ENCODE measurements around the gene ARL6IP5.
A peak's percentile ranks its signal among the peaks of the same experiment; 100 is the strongest.

Gene ARL6IP5

DNA sequence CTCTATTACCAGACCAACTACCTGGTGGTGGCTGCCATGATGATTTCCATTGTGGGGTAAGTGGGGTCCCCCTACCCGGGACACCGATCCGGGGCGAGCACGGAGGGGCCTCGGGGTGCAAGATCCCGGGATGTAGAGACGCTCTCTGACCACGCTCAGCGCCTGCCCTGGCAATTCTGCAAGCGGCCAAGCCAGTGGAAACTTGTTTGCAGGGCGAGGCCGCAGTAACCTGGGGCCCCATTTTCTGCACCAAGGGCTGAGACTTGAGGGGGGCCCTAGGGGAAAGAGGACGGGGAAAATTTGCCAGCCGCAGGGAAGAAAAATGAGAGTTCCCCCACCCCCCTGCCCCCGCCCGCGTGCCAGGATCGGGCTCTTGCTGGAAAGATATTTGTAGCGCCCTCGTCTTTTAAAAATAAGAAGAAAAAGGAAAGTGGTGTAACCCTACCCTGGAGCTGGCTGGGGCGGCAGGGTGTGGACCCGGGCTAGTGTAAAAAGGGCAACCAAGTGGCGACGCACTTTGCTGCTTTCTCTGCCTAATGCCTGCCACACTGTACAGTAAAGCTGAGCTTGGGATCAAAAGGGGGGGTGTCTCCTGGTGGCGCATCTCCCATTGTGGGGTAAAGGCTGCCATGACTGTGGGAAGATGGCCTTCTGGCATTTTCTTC, 563 bp downstream of the ARL6IP5 start:
- H3K27ac ChIP-seq = peak overlapping the region; percentile 39 to 99 (median 95)
- H3K4me3 ChIP-seq = peak overlapping the region; percentile 63 to 97 (median 79)

DNA sequence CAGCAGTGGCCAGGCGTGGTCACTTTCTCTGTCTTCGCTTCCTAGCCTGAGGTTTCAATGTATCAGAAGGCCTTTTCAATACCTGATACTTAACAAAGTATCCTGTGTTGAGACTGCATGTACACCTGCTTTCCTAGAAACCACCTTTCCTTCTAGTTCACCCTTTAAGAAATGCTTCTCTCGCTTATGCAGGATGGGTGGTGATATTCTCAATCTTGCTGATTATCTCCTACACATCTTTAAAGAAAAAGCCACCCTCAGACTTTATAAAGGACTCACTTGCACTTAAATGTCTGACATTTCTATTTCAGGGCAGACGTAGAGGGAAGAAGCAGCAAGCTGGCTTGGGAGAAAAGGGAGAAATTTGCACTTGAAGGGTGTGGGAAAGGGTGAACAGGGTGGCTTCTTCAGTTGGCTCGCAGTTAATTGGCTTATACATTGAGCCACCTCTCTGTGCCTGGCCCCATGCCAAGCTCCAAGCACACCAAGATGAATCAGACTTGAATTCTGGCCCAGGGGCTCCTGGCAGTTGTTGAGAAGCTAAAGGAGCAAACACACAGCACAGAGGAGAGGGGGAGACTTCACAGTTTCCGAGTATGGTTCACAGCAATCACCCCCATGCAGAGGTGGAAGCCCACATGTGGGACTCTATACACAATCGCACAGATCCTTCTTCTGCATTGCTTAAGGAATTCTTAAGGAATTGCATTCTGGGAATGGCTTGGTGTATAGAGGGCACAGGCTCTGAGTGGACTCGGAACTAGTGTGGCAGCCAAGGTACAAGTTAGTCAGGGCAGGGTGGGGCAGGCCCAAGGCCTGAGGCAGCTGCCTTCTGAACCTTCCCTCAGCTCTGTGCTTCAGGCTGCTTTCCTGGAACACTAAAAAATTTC, 1.3 kb downstream of the ARL6IP5 start:
- H3K27ac ChIP-seq = peak overlapping the region; percentile 39 to 99 (median 95)
- H3K4me3 ChIP-seq = peak overlapping the region; percentile 63 to 97 (median 79)

DNA sequence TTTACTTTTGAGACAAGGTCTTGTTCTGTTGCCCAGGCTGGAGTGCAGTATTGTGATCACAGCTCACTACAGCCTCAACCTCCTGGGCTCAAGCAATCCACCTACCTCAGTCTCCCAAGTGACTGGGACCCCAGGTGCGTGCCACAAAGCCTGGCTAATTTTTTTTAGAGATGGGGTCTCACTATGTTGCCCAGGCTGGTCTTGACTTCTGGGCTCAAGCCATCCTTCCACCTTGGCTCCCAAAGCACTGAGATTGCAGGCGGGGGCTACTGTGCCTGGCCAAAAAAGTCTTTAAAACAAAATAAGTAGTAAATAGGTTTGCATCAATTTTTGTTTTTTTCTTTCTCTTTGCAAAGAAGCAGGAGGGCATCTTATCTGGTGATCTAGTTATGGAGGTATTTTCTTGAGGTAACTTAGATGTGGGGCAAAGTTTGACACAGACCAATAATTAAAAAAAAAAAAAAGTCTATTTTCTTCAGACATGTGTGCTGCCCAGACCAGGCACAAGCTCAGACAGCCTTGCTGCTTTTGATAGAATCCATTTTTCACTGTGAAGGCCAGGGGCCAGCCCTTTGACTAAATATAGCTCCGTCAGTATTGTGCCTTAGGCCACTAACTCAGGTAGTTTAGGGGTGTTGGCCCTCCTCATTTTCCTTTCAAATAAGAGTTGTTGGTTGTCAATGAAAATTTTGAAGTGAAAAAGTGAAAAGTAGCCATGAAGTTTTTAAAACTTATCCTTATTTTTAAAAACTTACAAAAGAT, 2.5 kb downstream of the ARL6IP5 start:
- Histone ChIP-seq H3K27ac (peak overlapping the region in 20 of 21 experiments; percentile 70 to 99 (median 94)), H3K4me3 (peak overlapping the region; percentile 63 to 97 (median 79))

DNA sequence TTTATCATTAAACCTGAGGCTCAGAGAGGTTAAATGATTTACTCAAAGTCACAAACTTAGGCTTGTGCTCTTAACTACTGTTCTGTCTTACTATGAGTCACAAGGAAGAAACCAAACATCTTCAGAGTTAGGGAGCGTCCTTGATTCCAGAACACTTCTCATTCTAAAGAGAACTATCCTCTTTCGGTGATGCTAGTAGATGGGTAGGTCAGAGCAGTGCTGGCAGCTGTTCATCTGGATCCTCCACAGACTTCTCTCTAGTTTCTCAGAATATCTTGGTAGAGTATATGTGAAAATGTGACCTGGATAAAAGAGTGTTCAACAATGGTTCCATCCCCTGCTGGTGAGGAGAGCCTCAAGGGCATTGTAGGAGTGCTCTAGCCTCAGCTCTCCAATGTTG, 3.3 kb downstream of the ARL6IP5 start:
- peak overlapping the region in 13 of 21 experiments; percentile 1 to 99 (median 94) for H3K27ac ChIP-seq
- H3K4me3 ChIP-seq = peak overlapping the region in 1 of 7 experiments; percentile 2

DNA sequence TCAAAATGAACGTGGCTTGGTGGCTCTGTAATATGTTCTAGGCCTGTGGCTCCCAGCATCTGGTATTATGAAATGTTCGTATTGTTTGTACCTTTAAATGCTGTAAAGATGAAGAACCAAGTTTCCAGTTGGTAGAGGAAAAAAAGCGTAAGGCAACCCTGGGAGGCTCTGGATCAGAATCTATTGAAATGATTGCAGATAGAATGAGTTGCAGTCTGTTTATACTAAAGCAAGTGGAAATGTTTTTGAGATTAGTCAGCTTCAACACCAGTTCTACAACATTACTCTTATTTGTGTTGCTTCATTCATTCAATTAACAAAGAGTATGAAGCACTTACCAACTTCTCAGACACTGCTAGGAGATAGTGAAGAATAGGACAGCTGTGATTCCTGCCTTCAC, 5.3 kb downstream of the ARL6IP5 start:
- Histone ChIP-seq H3K4me3 (no peak overlapping the region), H3K27ac (peak overlapping the region in 14 of 21 experiments; percentile 1 to 98 (median 60))

DNA sequence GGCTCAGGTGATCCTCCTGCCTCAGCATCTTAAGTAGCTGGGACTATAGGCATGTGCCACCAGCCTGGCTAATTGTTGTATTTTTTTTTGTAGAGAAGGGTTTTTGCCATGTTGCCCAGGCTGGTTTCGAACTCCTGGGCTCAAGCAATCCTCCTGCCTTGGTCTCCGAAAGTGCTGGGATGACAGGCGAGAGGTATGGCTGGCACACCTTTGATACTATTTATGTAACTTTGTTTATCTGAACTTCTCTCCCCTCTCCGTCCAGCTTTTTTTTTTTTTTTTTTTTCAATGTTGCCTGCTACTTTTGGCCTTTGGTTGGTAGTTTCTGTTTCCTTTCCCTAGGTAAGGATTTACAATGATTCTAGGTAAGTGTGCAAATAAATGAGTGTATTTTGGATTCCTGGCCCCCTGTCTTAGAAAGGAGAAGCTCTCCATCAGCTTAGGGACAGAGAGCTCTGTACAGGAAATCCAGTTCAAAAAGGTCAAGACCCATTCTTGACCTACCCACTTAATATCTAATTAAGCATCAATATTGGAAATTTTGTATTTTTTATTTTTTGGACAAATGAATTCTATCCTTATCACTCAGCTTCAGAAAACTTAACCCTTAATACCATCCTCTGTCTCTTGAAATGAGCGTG, 6.8 kb downstream of the ARL6IP5 start:
- Histone ChIP-seq H3K27ac (peak overlapping the region in 19 of 21 experiments; percentile 13 to 98 (median 67)), H3K4me3 (no peak overlapping the region)

DNA sequence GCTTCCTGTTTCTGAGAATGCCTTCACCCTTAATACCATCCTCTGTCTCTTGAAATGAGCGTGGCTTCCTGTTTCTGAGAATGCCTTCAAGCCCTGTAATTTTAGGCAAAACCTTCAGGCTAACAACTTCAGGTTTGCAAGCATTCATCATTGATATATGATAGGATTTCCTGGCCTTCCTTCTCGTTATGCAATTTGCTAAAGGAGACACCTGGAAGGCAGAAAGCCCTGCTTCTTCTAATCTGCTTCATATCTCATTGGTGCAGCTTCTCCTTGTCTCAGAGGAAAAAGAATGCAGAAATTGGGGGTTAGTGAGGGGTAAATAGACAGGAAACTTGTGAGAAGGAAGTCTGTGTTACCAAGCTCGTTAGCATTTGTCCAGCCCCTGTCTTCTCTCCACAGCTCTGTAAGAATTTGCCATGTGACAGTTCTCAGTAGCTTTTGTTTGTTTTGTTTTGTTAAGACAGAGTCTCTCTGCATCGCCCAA, 7.3 kb downstream of the ARL6IP5 start:
- Histone ChIP-seq H3K27ac (peak overlapping the region in 20 of 21 experiments; percentile 43 to 98 (median 70)), H3K4me3 (no peak overlapping the region)

DNA sequence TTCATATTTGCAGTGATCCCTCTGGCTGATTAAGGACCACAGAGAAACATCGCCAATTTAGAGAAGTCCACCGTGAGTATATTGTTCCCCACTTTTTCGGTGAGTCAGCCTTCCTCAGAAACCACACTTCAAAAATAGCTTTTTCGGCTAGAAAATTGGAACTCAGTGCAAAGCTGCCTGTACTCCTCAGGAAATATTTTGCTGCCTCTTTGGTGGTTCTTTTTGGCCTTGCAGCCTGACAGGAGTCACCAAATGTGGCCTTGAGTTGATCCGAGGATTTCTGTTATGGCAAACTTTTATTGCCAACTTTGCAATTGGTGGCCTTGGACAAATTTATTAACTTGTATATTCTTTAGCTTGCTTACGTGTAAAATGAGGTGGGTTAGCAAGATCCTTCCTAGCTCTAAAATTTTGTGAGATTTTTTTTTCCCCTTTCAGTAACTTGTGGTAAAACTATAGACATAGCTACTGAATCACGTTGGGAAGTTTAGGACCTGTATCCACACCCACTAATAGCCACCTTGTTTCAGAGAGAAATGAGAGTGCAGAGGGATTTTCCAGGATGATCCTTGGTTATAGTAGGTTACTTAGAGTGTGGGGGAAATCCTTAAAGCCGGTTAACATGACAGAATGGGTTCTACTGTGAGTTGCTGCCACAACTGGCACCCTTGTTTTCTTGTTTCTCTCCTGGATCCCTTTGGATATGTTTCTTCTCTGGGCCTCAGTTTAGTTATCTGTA, 9.9 kb downstream of the ARL6IP5 start:
- no peak overlapping the region for H3K4me3 ChIP-seq

DNA sequence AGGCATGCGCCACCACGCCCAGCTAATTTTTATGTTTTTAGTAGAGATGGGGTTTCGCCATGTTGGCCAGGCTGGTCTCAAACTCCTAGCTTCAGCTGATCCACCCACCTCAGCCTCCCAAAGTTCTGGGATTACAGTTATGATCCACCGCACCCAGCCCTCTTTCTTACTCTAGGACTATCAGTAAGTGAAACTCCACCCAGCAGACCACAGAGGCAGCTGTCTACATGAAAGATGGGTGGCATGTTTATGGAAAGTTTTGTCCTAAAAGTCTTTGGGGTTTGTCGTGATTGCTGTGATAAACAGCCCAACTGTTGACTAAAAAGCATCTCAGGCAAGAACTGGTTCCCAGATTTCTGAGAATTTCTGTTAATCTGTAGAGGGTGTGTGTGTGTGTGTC, 10.9 kb downstream of the ARL6IP5 start:
- H3K4me3 ChIP-seq = no peak overlapping the region
- peak overlapping the region in 13 of 21 experiments; percentile 5 to 98 (median 45) for H3K27ac ChIP-seq

More for the DNA sequence above, 9.9 kb downstream of the ARL6IP5 start:
- peak overlapping the region in 19 of 21 experiments; percentile 51 to 98 (median 67) for H3K27ac ChIP-seq

DNA sequence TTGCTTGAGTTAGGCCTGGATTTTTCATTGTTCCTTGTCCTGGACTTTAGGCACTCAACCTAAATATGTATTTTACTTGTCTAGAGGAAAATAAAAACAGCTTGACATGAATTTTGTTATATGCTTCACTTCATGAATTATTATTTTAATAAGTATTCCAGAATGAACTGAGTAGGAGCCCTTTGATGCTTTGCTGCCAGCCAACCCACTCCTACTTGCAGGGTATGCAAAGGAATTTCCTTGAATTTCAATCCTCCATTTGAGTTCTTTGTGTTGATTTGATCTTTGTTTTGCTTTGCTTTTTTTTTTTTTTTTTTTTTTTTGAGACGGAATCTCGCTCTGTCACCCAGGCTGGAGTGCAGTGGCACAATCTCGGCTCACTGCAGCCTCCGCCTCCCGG, 11.6 kb downstream of the ARL6IP5 start:
- H3K27ac ChIP-seq = peak overlapping the region in 9 of 21 experiments; percentile 18 to 98 (median 50)
- H3K4me3 ChIP-seq = no peak overlapping the region

DNA sequence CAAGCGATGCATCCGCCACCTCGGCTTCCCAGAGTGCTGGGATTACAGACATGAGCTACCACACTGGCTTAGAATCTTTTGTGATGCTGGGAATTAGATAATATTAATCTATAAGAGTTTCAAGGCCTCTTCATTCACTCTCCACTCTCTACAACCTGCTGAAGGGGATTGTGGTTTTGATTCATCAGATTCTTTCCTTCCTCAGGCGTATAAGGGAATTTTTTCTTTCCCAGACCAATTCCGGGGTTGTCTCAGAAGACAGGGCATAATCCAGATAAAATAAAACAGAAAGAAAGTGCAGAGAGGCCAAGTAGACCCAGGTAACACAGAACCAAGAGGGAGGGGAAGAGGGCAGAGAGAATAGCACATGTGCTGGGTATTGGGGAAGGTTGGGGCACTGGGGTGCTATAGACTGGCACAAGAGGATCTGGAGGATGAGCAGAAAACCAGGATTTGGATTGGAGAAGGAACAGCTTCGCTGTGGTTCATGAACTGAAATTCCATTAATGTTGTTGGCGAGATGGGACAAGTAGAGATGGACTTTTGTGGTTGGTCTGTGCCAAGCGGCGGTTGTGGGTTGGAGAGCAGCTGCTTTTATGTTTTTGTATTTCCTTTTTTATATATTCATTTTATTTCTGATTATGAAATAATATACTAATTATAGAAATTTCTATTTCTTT, 12.8 kb downstream of the ARL6IP5 start:
- Histone ChIP-seq H3K4me3 (no peak overlapping the region), H3K27ac (peak overlapping the region in 3 of 21 experiments; percentile 1 to 25 (median 3))

DNA sequence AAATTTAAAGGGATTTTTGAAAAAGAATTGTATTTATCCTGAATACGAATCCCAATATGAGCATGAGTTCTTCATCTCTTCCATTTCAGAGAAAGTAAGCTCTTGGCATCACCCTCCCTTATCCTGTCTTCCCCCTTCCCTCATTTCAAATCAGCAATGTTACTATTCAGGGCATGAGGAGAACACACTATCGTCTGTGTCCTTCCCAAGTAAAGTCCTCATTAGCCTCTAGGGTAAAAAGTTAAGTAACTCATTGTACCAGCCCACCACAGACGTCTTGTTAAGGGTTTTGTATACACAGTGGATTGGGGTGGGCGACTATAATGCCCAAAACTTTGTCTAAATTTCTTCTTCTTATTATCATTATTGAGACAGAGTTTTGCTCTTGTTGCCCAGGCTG, 14.8 kb downstream of the ARL6IP5 start:
- Histone ChIP-seq H3K4me3 (no peak overlapping the region), H3K27ac (no peak overlapping the region)

DNA sequence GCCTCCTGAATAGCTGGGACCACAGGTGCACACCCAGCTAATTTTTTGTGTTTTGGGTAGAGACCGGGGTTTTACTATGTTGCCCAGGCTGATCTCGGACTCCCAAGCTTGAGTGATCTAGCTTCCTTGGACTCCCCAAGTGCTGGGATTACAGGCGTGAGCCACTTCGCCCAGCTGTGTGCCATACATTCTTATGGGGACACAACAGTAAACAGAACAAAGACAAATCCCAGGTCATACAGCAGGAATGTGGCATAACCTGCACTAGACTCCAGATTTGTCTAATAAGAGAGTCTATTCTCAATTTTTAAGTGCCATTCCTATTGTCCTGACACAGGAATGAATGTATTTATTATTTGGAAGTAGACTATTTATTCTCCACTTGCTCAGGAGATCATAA, 17.6 kb downstream of the ARL6IP5 start:
- Histone ChIP-seq H3K4me3 (no peak overlapping the region), H3K27ac (peak overlapping the region in 1 of 21 experiments; percentile 26)

DNA sequence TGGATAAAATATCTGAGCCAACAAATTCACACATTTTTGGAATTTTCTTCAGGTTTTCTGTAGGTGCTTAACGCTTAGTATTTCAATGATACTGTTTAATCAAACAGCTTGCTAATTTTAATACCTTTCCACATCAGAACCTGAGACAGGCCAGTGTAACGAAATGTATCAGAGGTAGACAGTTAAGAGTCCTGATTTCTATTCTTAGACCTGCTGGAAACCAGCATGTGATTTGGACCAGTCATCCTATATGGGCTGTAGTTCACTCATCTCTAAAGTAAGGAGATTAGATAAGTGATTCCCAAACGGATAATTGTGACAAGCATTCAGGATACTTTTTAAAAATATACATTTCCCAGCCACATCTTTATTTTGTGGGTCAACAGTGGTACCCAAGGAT, 18.4 kb downstream of the ARL6IP5 start:
- Histone ChIP-seq H3K4me3 (no peak overlapping the region), H3K27ac (peak overlapping the region in 1 of 21 experiments; percentile 26)

DNA sequence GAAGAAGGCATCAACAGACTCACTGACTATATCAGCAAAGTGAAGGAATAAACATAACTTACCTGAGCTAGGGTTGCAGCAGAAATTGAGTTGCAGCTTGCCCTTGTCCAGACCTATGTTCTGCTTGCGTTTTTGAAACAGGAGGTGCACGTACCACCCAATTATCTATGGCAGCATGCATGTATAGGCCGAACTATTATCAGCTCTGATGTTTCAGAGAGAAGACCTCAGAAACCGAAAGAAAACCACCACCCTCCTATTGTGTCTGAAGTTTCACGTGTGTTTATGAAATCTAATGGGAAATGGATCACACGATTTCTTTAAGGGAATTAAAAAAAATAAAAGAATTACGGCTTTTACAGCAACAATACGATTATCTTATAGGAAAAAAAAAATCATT, 19.8 kb downstream of the ARL6IP5 start:
- H3K27ac ChIP-seq = no peak overlapping the region

DNA sequence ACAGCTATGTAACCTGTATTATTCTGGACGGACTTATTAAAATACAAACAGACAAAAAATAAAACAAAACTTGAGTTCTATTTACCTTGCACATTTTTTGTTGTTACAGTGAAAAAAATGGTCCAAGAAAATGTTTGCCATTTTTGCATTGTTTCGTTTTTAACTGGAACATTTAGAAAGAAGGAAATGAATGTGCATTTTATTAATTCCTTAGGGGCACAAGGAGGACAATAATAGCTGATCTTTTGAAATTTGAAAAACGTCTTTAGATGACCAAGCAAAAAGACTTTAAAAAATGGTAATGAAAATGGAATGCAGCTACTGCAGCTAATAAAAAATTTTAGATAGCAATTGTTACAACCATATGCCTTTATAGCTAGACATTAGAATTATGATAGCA, 20.6 kb downstream of the ARL6IP5 start:
- Histone ChIP-seq H3K27ac (no peak overlapping the region), H3K4me3 (no peak overlapping the region)

More for the DNA sequence above, 19.8 kb downstream of the ARL6IP5 start:
- H3K4me3 ChIP-seq = no peak overlapping the region

DNA sequence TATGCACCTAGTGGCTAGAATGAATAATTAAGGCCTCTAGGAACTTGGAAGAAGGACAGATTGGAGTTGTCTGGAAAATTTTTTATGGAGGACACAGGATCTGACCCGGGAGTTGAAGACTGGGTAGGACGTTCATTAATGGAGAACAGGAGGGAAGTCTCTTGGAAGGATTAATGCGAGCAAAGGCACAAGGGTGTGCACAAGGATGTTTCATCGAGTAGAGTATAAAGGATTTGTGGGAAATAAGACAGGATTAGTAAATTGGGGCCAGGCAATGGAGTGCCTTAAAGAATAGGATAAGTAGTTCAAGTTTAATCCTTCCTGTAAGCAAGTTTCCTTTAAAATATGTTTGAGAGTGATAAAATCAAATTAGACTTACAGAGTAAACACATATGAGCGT, 23.1 kb downstream of the ARL6IP5 start:
- Histone ChIP-seq H3K27ac (no peak overlapping the region), H3K4me3 (no peak overlapping the region)

DNA sequence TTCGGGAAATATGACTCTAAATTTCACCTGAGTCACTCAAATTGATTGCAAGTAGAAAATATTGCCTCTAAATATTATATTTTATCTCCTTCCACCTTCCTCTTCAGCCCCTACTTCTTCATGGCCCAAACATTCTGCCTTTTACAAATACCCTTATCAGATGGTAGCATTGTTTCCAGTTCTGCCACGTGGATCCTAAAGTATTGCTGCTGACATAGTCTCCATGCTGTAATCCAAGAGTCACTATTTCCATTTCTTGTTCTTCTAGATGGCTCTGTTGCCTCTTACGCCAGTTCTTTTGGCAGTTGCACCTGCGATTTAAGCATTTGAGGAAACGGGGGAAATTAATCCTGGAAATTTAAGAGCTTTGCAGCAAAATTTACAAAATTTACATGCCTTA, 24.1 kb downstream of the ARL6IP5 start:
- H3K27ac ChIP-seq = no peak overlapping the region
- H3K4me3 ChIP-seq = no peak overlapping the region
